Activated CD8-positive, alpha-beta memory T cell treated with anti-CD3 and anti-CD28 coated beads, Interleukin-2, amount 50 U/mL, for 4 hours (primary cell): Measurements from ENCODE around the gene GPC6.

Experiments used
- DNase-seq: peaks from one replicate; pipeline ENCODE4 v3.0.0-alpha.2; 2020

Gene GPC6

DNA sequence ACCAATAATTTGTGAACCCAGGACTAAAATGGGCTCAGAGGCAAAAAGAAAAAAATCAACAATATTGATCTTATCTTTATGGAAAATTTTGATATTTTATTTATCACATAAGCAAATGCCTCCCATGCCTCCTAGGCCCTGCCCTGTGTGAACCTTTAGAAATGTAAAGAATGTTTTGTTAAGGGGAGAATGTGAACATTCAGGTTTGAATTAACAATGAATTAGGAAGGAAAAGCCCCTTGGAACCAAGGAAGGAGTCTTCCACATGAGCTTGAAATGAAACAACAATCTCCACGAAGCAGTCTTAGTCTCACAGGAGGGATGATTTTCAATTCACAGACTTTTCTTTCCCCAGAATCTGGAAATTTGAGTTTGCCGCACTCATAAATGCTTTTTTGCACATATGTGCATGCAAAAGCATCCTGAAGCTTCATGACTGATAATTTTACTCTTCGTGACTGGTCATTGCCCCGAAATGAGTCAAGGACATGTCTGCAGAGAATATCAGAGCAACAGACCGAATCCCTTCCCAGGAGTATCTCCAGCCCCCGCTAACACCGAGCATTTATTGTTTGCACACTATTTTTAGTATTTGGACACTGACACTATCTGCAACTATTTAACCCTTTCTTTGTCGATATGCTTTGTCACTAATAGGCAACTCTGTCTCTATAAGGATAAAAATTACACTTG lies 1117.7 kb downstream of the GPC6 start:
- DNase-seq = no peak

DNA sequence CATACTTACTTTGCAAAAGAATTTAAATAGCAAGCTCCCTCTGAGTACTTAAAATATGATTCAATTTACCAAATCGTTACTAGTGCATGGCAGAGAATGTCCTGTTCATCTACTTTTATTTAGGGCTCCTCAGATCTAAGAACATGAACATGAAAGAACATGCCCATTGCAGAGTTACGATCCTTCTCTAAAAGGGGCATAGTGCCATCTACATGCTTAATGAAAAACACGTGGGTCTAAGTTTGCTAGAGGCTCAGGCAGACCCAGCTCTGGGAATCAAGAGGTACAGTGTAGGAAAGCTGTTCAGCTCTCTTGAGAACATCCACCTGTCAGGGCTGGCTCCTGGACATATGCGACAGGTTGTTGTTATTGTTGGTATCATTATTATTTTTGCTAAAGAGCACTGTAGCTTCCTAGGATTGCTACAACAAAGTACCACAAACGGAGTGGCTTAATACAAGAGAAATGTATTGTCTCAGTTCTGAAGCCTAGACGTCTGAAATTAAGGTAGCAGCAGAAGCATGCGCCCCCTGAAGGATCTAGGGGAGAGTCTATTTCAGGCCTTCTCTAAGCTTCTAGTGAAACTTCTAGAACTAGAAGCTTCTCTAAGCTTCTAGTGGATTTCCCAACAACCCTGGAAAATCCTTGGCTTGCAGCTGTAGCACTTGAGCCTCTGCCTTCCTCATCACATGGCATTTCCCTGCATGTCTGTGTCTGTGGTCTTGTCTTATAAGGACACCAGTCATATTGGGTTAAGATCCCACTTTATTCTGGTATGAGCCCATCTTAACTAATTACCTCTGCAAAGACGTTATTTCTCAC lies 1119.0 kb downstream of the GPC6 start:
- DNase-seq = no peak

DNA sequence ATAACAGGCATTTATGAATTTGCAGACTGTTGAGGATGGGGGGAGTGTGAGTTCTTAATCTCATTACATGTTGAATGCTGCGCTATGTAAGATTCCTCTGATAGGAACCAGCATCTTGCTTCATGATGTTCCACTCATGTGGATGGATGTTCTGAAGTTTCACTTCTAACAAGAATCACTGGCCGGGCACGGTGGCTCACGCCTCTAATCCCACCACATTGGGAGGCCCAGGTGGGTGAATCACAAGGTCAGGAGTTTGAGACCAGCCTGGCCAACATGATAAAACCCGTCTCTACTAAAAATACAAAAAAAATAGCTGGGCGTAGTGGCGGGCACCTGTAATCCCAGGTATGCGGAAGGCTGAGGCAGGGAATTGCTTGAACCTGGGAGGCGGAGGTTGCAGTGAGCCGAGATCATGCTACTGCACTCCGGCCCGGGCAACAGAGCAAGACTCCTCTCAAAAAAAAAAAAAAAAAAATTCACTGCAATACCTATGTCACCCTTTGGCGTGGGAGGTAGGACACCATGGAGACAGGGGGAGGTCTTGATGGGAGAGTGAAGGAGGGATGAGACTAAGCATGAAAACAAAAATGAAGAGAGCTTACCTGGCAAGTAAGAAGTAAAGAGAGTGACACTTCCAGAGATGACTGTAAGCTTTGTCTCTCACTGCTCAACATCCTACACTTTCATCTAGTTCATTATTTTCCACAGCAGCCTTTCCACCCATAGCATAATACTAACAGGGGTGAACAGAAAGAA lies 1119.8 kb downstream of the GPC6 start:
- DNase-seq = no peak

DNA sequence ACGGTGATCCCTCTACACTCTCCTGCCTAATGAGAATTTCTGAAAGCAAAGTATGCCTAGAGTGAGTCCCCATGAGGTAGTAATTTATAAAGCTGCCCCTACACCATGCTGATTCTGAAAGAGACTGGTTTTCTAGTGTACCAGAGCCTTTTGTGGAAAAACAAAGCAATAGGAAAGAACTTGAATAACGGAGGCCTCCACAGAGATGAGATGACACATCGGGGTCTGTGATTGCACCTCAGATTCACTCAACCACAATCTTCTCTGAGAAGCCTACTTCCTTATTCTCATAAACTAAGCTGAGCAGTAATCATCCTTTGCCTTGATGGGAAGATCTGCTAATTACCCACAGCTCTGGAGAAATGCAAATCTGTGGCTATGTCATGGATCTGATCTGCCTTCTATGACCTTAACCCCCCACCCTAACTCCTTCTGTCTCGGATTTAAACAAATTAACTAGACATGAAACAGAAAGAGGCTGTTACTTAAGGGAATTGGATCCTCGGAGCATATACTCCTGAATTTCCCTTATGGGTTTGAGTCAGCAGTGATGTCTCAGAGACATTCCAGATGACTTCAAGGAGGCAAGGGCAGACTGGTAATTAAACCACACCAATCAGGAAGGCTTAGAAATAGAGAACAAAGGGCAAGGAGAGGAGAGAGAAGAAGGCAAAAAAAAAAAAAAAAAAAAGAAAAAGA lies 1124.8 kb downstream of the GPC6 start:
- no peak for DNase-seq

DNA sequence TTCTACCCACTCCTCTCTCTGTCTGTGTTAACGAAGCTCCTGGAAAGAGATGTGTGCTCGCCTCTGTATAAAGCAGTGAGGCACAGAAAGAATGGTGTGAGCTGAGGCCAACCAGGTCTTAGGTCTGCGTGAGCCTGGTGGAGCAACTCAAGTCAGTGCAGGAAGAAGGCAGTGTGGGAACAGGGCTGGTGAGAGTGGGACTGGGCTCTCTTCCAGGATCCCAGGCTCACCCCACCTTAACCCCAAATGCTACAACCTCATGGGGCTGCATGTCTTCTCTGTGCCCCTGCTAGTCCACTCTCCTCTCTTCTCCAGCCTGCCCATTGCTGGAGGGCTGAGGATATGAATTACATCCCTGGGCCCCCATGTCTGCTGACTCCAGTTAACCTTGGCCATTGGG lies 1125.5 kb downstream of the GPC6 start:
- DNase-seq = no peak

DNA sequence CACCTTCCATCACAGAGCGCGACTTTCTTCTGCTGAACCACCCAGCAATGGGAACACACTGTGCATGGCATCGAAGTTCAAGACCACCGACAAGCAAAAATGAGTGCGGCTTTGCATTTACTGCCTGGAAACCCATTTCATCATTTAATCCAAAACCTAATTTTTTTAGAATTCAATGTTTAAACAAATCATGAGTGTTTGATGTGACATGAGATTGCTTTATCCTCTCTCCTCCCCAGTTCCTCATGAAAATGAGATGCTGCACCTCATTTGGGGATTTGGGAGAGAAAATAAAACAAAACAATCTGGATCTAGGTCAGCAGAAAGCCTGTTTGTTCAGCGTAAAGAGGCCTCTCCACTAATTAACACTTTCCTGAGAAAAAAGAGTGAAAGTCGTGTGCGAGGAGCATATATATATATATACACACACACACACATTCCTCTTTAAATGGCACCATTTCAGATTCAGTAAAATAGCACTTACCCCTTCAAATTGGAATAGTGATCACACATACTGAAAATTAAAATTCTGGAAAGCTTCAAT lies 1126.6 kb downstream of the GPC6 start:
- no peak for DNase-seq

GRCh38 chr13:94359875-94360274 lies 1133.3 kb downstream of the GPC6 start:
- no peak for DNase-seq

DNA sequence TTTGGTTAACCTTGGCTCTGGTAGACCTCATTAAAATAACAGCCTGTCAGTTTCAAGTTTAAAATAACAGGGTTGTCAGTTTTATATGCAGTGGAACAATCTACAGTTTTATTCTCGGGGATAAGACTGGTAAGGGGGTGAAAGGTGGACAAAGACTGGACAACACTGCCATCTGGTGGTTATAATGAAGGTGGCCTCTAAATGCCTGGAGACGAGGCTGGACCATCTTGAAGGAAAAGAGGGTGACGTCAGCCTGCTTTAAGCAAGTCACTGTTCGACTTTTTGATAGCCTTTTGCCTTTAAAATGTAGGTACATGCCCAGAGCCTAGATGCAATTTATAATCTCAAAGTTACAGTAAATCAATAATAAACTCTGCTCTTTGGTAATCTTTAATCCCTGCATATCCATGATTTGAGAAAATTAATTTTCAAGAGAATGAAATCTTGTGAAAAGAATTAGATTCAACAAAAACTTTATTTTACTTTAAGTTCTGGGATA lies 1135.9 kb downstream of the GPC6 start:
- DNase-seq = peak; percentile 60

DNA sequence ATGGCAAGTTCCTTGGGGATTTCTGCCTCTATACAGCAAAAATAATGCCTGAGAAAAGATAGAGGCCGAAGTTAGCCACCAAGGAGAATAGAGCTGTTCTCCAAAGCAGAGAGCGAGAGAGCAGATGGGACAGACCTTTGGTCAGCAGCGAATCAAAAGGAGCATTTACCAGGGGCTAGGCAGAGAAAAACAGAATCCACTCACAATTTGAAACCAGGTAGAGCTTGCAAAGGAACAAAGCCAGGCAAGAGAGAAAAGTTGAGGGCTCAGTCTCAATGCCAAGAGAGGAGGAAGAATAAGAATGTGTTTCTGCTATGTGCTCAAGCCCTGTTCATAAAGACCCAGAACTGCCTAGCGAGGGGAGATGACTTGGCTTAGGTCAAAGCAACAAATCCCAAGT lies 1140.1 kb downstream of the GPC6 start:
- no peak for DNase-seq

- DNase-seq = no peak
Measured at GRCh38 chr13:94369972-94370436, 1143.4 kb downstream of the GPC6 start.

GRCh38 chr13:94371855-94372254 lies 1145.2 kb downstream of the GPC6 start:
- DNase-seq = no peak

- DNase-seq = no peak
Measured at GRCh38 chr13:94382517-94382916, 1155.9 kb downstream of the GPC6 start.

GRCh38 chr13:94382960-94383359 lies 1156.4 kb downstream of the GPC6 start:
- no peak for DNase-seq

- DNase-seq = no peak
Measured at GRCh38 chr13:94384231-94384905, 1157.8 kb downstream of the GPC6 start.

DNA sequence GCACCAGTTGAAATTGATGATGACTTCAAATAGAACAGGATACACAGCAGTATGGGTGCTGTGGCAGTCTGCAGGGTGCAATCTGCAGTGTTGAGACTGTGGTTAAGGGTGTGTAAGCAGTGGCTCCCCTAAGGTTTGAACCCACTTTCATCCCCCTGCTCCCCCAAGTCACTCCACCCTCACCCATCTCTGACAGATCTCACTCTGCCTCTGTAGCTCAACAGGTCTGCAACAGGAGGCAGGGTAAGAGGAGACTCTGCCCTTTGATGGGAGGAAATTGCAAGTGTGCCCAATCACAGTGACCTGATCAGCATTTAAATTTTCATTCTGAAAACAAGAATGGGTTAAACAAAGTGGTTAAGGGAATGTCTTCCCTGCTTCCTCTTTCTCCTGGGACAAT lies 1160.4 kb downstream of the GPC6 start:
- no peak for DNase-seq

DNA sequence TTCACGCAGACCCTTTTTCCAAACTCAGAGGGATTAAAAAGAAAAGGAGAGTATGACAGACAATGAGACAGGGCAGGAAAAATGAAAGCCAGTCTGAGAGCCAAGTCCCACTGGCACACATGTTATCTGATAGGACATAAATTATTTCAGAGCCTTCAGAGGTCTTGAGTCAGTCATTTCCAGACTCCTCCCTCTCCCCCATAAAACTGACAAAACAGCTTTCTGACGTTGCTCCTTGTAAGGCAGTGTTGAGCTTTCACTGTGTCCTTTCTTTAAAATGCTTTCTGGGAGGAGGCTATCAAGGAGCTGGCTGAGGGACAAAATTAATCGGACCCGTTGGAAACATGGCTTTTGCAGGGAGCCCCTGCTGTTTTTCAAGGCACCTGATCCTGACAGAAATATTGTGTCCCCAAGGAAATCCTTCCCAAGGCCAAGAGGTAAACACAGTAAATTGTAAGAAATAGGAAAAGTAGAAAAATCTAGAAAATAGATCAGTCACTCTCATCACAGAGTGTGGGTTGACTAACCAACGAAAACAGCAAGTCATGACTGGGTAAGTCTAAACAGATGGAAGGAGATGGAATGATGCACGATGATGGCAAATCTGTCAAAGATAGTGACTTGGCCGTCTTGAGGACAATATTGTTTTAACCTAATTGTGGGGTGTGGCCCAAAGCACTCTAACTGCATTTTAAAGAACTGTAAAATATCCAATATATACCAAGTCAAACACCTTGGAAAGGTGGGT lies 1163.2 kb downstream of the GPC6 start:
- no peak for DNase-seq

DNA sequence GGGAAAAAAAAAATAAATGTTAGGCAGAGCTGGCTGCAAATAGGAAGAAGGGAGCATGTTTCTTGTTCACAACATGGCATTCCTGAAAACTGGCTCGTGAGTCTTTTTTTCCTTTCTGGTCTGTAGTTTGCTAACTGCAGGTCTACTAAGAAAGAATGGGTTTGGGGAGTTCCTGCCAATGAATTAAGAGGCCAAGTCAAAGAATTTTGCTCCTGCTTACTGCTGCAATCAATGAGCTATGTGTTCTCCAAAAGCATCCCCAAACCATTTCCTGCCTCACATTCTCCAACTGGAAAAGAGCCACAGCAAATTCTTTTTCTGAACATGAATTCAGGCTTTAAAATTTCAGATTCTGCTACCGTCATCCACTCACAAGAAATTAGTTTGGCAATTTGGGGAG lies 1164.3 kb downstream of the GPC6 start:
- no peak for DNase-seq

DNA sequence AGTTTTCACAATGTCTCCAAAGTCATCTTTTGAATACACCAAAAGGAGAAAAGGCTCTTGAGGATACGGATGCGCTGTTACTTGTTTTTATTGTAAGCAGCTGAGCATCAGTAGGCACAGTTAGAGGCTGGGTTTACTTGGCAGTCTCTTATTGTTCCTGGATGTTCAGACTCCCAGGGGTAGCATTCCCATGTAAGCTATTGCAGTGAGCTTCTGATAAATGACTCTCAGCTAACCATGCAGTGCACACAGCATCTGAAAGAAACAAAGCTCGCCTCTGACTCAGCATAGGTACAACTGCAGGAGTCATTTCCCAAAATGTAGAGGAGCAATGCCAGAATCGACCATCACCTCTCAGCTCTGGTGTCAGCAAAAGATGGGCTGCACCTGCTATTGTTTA lies 1168.1 kb downstream of the GPC6 start:
- no peak for DNase-seq

DNA sequence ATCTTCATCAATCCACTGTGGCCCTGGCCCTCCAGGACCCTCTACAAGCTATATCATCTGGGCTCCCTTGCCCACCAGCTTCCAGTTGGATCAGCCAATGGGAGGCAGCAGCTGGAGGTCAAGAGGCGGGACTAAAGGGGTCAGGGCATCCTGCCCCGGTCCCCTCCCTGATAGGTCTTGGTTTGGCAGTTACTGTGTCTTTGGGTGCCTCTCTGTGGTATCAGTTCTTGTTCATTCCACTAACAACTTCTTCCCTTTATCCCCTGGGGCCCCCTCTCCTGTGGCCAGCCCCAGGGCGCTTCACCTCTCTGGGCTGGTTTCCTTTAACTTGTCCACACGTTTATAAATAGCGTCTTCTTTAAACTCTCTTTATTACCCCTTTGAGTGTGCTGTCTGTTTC lies 1169.3 kb downstream of the GPC6 start:
- no peak for DNase-seq

DNA sequence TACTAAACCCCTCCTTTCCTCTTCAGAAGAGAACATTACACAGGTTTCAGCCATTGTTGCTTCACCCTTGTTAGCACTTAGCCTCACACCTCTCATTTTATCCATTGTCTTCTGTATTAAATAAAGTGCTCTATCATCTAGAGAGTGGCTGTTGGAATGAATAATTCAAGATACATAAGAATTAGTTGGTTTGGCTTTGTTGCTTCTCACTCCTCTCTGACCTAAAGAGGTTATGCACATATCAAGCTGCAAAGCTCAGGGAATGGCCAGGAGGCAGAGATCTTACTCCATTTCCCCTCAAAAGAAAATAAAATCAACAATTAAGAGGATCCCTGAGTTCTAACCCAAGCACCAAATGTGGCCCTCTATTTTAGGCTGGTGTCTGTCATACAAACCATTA lies 1173.2 kb downstream of the GPC6 start:
- no peak for DNase-seq

DNA sequence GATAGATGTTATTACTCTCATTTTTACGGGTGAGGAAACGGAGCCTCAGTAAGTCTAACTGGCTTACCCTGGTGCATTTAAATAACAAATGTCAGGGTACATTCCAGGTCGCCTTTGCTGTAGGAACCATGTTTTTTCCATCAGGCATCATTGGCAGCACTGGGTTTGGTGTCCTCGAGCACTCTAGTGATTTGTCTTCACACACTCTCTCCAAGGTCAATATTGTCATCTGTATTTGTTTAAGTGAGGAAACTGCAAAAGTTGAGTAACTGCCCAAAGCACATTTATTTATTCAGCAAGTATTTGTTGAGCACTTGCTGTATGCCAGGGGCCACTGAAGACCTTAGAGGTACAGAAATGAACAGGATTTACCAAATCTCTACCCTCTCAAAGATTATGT lies 1174.3 kb downstream of the GPC6 start:
- no peak for DNase-seq
